ENCODE results near the gene ARMC12. TPM values are rescaled to one million over a fixed set of nuclear protein-coding genes. Genes with fewer than 3 reads are reported as not detected.

The ARMC12 gene
- total RNA-seq, 4 donors from 2014 or later, result 0.26 to 1.5 TPM; not detected in 2

DNA sequence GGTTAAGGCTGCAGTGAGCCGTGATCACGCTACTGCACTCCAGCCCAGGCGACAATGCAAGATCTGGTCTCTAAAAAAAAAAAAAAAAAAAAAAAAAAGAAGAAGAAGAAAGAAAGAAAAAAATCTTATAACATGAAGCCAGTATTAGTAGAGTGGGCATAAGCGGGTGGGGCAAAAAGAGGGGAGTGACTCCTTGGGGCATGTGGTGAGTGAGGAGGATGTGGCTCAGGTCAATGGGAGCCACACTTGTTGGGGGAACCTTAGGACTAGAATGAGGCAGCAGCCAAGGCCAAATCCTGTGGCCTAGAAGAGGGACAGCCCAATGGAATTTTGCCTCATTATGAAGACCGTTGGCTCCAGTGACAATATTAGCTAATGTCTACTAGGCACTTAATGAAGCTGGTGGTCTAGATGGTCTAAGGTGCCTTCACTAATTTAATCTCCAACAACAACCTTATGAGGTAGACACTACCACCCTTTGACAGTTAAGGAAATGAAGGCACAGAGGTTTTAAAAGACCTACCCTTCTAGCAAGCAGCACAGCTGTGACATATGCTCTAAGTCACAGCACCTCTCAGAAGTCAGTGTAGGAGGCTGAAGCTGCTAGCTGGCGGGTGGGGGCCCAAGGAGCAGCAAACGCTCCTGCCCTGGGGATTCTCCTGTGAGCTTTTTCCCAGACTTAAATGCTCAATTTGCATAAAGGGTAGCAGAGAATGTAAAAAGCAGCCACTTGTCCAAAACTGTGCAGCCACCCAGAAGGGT, 23.6 kb upstream of the ARMC12 start:
- H3K4me1 ChIP-seq, result peaks cover 3 to 14% (median 3%) of the 10 kb centered on the region in 3 donors
- intact Hi-C loops (cut with DNase I), result no loop called here
- no peaks in the 10 kb centered on the region for H3K27me3 ChIP-seq
- no peak overlapping the region for H3K4me3 ChIP-seq
- no peak for TF ChIP-seq POLR2A (IDR thresholded peaks at IDR 0.05)
- H3K36me3 ChIP-seq, result no peaks in the 10 kb centered on the region
- H3K27ac ChIP-seq, result no peak overlapping the region
- no peak for DNase-seq
- 90 to 93% methylated on average over 4 to 6 of the region's 7 CpGs for WGBS, 2 donors
- no peaks in the 10 kb centered on the region for H3K9me3 ChIP-seq

DNA sequence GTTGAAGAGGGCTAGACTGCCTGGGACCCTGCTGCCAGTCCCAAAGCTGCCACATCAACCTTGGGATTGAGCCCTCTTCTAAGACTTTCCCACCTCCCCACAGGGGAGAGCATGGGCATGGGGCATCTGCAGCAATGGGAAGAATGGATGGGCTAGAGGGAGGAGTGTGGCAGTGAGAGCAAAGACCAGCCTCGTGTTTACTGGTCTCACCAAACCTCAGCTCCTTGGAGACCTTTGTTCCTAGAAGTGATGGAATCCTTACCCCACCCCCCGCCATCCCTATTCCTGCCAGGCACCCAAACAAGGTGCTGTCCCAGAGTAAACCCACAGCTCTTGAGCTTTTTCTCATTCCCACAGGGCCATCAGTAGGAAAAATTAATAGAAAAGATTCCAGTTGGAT, 20.0 kb upstream of the ARMC12 start:
- H3K27ac ChIP-seq, result no peak overlapping the region
- no peak overlapping the region for H3K4me3 ChIP-seq
- TF ChIP-seq CTCF (IDR thresholded peaks at IDR 0.05) (no peak), POLR2A (IDR thresholded peaks at IDR 0.05) (no peak)
- no peaks in the 10 kb centered on the region for H3K36me3 ChIP-seq
- peaks cover 16 to 44% (median 30%) of the 10 kb centered on the region in 3 donors for H3K4me1 ChIP-seq
- intact Hi-C loops (cut with DNase I), result no loop called here
- 50 to 70% methylated on average over 1 to 2 of the region's 2 CpGs for WGBS, 2 donors
- H3K9me3 ChIP-seq, result no peaks in the 10 kb centered on the region
- no peak for DNase-seq
- H3K27me3 ChIP-seq, result no peaks in the 10 kb centered on the region

DNA sequence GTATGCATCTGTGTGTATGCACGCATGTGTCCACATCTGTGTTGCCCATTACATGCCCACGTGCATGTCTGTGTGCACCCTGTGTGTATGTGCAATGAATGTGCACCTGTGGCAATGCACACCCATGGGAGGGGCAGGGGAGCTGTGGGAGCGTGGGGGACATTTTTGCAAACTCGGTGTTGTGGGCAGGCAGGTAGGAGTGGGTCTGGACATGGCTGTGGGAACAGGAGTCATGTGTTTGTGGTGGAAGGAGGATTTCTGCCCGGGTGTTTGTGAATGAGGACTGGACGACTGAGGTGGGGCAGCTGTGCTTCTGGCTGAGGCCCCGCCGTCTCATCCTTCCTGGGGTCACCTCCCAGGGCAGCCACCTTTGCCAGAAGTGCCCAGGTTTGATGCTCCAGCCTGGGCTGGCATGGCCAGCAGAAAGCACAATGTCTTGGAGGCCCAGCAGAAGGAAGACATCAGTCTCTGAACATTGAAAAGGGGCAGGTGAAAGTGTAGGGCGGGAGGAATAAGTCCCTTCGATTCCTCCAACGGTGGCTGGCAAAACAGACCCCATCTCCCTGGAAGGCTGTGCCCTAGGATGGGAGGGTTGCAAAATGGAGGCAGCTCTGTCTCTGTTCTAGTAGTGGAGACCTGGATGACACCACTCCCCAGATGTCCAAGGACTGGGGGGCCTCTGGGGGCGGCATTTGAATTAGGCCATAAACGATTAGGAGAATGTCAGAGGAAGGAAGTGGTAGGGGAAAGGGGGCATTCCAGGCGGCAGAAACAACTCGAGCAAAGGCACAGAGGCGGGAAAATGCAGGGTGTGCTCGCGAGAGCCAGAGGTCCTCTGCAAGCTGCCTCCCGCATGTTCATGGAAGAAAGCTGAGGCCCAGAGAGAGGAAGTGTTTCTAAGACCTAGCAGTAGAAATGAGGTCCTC, 19.1 kb upstream of the ARMC12 start:
- H3K9me3 ChIP-seq, result no peaks in the 10 kb centered on the region
- H3K4me1 ChIP-seq, result peaks cover 16 to 53% (median 36%) of the 10 kb centered on the region in 3 donors
- H3K27ac ChIP-seq, result peak overlapping the region in 3 of 4 donors; percentile 71 to 100 (median 90)
- TF ChIP-seq POLR2A (IDR thresholded peaks at IDR 0.05), result no peak
- no peak for TF ChIP-seq CTCF (IDR thresholded peaks at IDR 0.05)
- H3K27me3 ChIP-seq, result no peaks in the 10 kb centered on the region
- H3K36me3 ChIP-seq, result no peaks in the 10 kb centered on the region
- intact Hi-C loops (cut with DNase I), result no loop called here
- H3K4me3 ChIP-seq, result no peak overlapping the region
- 65 to 72% methylated on average over 15 to 19 of the region's 19 CpGs for WGBS, 2 donors
- no peak for DNase-seq

DNA sequence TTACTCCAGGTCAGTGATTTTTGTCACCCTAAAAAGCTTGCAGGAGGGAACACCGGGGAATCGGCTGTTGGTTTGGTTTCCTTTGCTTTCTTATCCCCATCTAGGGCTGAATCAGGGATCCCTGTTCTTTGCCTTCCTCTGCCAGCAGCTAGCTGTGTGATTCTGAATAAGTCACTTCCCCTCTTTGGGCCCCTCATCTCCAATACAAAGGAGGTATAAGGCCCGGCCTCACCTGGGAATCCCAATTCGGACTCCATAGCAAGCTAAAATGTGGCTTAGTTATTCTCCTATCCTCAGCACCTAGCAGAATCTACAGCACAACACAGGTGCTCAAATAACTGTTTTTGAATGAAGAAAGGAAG, 18.5 kb upstream of the ARMC12 start:
- intact Hi-C loops (cut with DNase I), result no loop called here
- TF ChIP-seq POLR2A (IDR thresholded peaks at IDR 0.05) (no peak), CTCF (IDR thresholded peaks at IDR 0.05) (no peak)
- H3K4me1 ChIP-seq, result peaks cover 16 to 60% (median 42%) of the 10 kb centered on the region in 3 donors
- no peaks in the 10 kb centered on the region for H3K36me3 ChIP-seq
- no peak overlapping the region for H3K4me3 ChIP-seq
- 65 to 79% methylated on average over 3 to 4 of the region's 4 CpGs for WGBS, 2 donors
- no peaks in the 10 kb centered on the region for H3K27me3 ChIP-seq
- no peak for DNase-seq
- peak overlapping the region in 3 of 4 donors; percentile 71 to 100 (median 90) for H3K27ac ChIP-seq
- H3K9me3 ChIP-seq, result no peaks in the 10 kb centered on the region

GRCh38 chr6:35718911-35719381, 17.9 kb upstream of the ARMC12 start:
- TF ChIP-seq POLR2A (IDR thresholded peaks at IDR 0.05), result no peak
- no peak for TF ChIP-seq CTCF (IDR thresholded peaks at IDR 0.05)
- H3K36me3 ChIP-seq, result no peaks in the 10 kb centered on the region
- no peaks in the 10 kb centered on the region for H3K27me3 ChIP-seq
- intact Hi-C loops (cut with DNase I), result no loop called here
- no peaks in the 10 kb centered on the region for H3K9me3 ChIP-seq
- peaks cover 18 to 66% (median 48%) of the 10 kb centered on the region in 3 donors for H3K4me1 ChIP-seq
- H3K27ac ChIP-seq, result peak overlapping the region; percentile 18 to 100 (median 80)
- 57 to 71% methylated on average over 2 of the region's 2 CpGs for WGBS, 2 donors
- H3K4me3 ChIP-seq, result no peak overlapping the region
- DNase-seq, result no peak

All from esophagus squamous epithelium (tissue), 5 donors.